HG02938 (cell line): ENCODE data around the gene MFAP3L.

Experiments
- ATAC-seq: cut with Tn5 transposase; IDR thresholded peaks from one replicate; pipeline ENCODE4 v1.9.1; 2021; ENCODE audit warnings: mild to moderate bottlenecking, moderate library complexity; ENCODE audit not compliant: unreplicated experiment

The MFAP3L gene

DNA sequence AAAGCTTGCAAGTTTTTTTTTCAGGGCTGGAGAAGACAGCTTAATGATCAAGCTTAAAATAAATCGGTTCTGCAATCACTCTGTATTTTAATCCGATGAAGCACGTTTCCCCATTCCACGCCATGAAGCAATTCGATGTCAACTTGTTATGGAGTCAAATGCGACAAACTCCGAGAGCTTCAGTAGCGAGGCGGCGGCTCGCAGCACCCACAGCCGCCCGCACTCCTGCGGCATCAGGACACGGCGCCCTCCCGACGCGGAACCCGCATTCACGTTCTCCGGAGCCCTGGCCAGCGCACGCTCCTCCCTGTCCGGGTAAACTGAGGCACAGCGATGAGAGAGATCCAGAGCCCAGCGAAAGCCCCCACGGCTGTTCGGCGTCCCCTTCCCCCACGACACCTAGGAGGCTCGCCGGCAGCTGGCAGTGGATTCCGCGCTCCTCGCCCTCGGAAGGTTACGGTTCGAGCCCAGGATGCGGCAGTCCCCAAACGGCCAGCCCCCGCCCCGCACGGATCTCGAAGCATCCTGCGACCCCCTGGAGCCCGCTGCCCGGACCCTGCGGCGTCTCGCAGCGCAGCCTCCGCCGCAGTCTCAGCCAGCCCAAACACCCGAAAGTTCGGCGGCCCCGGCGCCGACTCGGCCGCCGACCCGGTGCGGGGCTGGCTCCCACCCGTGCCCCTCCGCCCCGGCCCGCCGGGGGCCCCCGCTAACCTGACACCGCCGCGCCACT, 507 bp downstream of the MFAP3L start:
- no peak for ATAC-seq

DNA sequence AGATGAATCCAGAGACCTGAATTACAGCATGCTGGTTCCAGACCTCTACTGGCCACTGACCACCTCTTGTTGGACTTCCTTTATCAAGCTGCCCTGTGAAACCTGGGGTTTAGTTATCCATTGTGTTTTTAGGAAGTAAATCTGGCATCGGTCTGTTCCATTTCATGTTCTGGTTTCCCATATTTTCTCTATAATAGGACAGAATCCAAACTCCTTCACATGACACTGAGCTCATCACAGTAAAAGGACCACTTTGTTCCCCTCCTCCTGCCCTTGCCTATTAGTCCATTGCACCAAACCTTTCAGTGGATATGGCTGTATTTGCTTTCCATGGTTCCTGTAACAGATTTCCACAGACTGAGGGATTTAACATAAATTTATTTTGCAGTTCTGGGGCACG, 4.0 kb downstream of the MFAP3L start:
- no peak for ATAC-seq

DNA sequence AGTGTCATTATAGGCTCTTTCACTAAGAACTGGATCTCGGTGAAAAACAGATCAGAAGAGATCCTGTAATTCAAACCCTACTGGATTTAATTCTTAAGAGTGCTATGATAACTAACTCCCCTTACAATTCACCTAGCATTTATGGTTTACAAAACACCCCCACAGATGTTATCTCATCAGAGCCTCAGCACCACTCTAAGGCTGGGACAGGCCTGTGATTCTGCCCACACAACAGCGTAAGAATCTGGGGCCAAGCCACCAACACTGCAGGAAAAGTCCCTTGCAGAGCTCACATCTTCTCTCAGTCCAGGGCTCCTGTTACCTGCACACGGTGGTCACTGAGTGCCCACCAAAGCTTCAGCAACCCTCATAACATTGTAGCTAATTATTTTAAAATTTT, 8.9 kb downstream of the MFAP3L start:
- no peak for ATAC-seq

- no peak for ATAC-seq
Observed at GRCh38 chr4:170015285-170015684, 10.9 kb downstream of the MFAP3L start.

DNA sequence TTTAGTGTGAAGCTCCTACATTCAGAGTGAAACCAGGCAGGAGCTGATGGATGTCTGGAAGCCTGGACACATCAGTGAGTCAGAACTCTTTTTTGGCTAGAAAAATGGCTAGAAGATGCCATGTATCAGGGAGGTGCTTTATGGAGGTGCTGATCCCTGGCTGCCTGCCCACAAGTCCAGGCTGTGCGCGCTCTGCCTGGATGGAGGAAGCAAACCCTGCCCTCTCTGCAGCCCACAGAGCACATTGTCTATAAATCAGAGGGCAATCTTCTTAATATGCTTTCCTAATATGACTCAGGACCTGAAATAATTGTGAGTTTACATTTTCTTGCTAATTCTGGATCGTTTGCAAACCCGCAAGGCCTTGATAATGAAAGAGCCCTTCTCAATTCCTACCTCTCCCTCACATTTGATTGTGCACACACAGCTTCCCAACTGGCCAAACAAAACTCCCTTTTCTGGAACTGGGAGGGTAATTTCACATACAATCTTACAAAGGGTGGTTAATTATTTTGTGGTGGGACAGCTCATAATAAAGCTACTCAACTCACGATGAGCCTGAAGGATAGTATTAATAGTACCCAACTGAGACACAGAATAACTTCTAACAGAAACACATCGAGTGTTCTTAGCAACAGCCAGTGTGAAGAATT, 11.7 kb downstream of the MFAP3L start:
- ATAC-seq, result no peak

- ATAC-seq, result no peak
Observed at GRCh38 chr4:170012629-170012958, 13.6 kb downstream of the MFAP3L start.

GRCh38 chr4:170011921-170012628, 14.1 kb downstream of the MFAP3L start:
- no peak for ATAC-seq

DNA sequence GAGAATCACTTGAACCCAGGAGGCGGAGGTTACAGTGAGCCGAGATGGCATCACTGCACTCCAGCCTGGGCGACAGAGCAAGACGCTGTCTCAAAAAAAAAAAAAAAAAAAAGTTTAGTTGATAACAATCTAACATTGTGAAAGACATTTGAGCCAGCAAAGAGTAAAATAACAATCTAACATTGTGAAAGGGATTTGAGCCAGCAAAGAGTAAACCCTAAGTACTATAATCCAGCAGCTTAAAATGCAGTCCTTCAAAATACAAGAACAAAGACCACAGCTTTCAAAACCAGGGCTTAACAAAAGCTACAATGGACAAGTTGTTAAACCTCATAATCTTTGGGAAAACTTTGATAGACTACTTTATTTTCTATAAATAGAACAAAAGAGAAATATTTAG, 16.9 kb downstream of the MFAP3L start:
- ATAC-seq, result no peak

- no peak for ATAC-seq
Observed at GRCh38 chr4:170008801-170009200, 17.4 kb downstream of the MFAP3L start.

- no peak for ATAC-seq
Observed at GRCh38 chr4:170008371-170008770, 17.8 kb downstream of the MFAP3L start.

DNA sequence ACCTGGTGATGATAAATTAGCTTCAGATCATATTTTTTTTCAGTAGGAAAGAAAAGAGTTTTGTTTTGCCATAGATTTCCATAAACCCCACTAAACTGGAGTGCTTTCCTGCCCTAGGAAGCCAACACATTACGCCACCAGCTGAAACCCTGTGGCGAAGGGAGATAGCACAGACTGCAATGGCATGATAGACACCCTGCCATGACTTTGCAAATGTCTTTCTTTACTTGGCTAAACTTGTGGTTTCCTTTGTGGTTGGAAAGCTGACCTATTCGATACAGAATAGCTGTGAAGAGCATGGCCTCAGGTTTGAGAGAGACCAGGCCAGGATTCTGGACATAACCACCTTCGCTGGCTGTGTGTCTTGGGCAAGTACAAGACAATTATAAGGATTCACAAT, 19.1 kb downstream of the MFAP3L start:
- no peak for ATAC-seq

GRCh38 chr4:170005472-170005871, 20.7 kb downstream of the MFAP3L start:
- ATAC-seq, result no peak

GRCh38 chr4:170004651-170005295, 21.4 kb downstream of the MFAP3L start:
- ATAC-seq, result no peak

DNA sequence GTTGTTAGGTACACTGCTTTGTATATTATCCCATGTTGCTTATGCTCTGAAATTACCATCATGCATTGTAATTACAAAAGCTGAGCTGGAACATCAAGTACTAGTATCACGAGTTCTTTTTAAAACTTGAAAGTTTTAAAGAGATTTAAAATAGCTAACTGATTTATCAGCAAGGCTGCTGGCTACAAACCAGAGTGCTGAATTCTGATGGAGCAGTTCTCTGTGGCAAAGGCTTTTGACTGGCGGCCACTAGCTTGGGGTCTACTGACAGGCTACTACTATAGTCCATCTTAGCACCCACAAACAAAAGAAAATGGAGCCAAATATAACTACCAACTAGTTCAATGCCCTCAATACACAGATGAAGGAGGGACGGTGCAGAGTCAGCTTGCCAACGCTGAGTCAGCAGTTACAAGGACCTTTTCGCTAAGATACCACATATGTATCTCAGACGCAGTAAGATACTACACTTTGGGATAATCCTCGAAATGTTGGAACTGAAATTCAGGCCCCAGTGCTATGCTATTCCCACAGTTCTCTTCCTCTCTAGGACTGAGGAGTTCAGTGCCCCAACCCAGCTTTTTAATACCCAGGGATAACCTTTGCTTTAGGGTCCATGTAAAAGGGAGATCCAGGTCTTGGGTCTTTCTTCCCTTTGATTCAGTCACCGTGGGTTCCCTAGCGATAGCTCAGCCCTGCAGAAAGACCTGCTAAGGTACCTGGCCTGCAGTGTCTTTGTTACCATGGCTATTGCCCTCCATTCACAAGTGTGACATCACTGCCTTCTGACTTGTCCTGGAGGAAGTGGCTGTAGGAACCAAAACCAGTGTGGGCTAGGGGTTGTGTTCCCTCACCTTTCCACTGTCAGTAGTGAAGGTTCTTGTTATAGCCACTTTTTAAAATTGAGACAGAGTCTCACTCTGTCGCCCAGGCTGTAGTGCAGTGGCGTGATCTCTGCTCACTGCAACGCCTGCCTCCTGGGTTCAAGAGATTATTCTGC, 22.8 kb downstream of the MFAP3L start:
- ATAC-seq, result peak; percentile 68

GRCh38 chr4:170001745-170002267, 24.4 kb downstream of the MFAP3L start:
- no peak for ATAC-seq

- ATAC-seq, result no peak
Observed at GRCh38 chr4:170001011-170001744, 25.0 kb downstream of the MFAP3L start.

DNA sequence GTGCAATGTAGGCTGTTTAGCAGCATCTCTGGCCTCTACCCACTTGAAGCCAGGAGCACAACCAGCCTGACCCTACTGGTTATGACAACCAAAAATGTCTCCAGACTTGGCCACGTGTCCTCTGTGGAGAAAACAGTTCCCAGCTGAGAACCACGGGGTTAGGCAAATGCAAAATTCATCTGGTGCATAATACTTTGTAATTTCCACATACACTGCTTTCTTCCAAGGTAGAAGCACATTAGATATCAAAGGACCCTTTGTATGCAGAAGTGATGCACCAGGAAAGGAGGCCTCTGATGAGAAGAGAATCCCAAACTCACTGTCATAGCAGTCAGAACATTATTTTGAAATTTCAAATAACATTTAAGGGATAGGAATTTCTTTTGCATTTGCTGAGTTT, 26.3 kb downstream of the MFAP3L start:
- ATAC-seq, result no peak

- ATAC-seq, result no peak
Observed at GRCh38 chr4:169998981-169999380, 27.2 kb downstream of the MFAP3L start.

DNA sequence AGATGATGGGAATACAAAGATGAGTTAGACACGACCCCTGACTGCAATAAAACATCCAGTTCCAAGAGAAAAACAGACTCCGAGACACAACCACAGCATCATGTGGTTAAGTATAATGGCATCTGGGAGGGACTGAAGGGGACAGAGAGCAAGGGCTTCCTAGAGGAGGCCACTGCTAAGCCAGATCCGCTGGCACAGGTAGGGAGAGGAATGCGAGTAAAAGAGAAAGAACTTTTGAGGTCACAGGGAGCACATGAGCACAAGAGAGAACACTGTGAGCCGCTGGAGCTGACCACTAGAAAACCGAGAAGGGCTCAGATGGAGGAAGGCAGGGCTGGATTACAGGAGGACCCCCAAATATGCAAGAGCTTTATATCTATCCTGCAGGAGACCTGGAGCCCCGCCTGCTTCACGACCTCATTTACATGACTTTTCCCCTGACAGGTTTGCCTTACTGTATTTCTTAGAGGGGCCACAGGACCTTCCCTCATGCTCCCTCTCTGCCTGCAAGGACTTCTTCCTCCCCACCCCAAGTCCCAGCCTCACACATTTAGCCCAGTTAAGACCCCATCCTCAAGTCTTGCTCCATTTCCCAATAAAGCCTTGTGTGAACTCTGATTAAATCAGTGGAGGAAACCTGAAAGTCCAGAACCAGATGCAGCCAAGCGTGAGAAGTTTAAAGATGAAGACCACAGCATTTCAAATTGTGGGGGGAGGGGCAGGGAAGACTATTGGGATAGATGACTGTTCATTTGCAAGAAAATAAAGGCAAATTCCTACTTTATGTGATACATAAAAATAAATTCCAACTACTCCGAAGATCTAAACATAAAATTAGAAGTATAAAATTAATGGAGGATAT, 29.6 kb downstream of the MFAP3L start:
- ATAC-seq, result no peak
